Esophagus squamous epithelium (tissue), 5 donors: Measurements from ENCODE around the gene WWOX. TPM values are rescaled to one million over a fixed set of nuclear protein-coding genes. Genes with fewer than 3 reads are reported as not detected.

Experiments used
- DNase-seq: peaks from one replicate; lab custom pipeline; 2025; lab: John Stamatoyannopoulos, UW
- H3K27ac ChIP-seq, 4 donors: fragments of 200-600 bp; sonication (generic); one replicate each; pipeline ENCODE4 v1.5.1; 2016 to 2019; ENCODE audit warnings: mild to moderate bottlenecking in 1 of 4
- H3K27me3 ChIP-seq, 4 donors: fragments of 200-600 bp; sonication (generic); 1 replicate in 3 of 4; 2 replicates in 1 of 4; pipeline versions ENCODE4 v1.5.1 to v1.6.0; 2017 to 2021; ENCODE audit warnings: antibody characterized with exemption in 1 of 4
- H3K36me3 ChIP-seq, 3 donors: fragments of 200-600 bp; sonication (generic); one replicate each; pipeline ENCODE4 v1.5.1; 2016 to 2019
- H3K4me1 ChIP-seq, 3 donors: fragments of 200-600 bp; sonication (generic); one replicate each; pipeline ENCODE4 v1.5.1; 2017 to 2019
- H3K4me3 ChIP-seq, 4 donors: fragments of 200-600 bp; sonication (generic); 1 replicate in 3 of 4; 2 replicates in 1 of 4; pipeline ENCODE4 v1.5.1; 2016 to 2019; ENCODE audit warnings: mild to moderate bottlenecking in 2 of 4, moderate library complexity in 1 of 4
- H3K9me3 ChIP-seq, 3 donors: fragments of 200-600 bp; sonication (generic); one replicate each; pipeline ENCODE4 v1.5.1; 2016 to 2019
- POLR2A ChIP-seq, 4 donors: fragments of 450-650 bp; IDR thresholded peaks; one replicate each; pipeline ENCODE4 v1.6.1; 2017; ENCODE audit warnings: antibody characterized with exemption in 4 of 4, mild to moderate bottlenecking in 4 of 4, moderate library complexity in 3 of 4
- WGBS, 2 donors: methylation state at CpG; one replicate each; pipeline ENCODE4 v1.1.5; 2018; 5-methylcytosine and 5-hydroxymethylcytosine counted together
- intact Hi-C: fragments of 100-400 bp; cut with DNase I; formaldehyde crosslinking; loops from one replicate; pipeline ENCODE4 v1.15.0; 2022
- total RNA-seq, 4 donors: library from RNA; depleted of rRNA; stranded (reverse); fragments of >200 nt; gene quantifications; one replicate each; pipeline ENCODE4 v1.1.0, GENCODE V29; 2016
- TF ChIP-seq, protein P1 (sequence below), 6 experiments: fragments of 450-650 bp in 4 of 6; fragments of 200-600 bp in 2 of 6; sonication (generic) in 2 of 6; IDR thresholded peaks; one replicate each; pipeline ENCODE4 v1.5.1; 2016 to 2019; ENCODE audit warnings: antibody characterized with exemption in 6 of 6, mild to moderate bottlenecking in 4 of 6, moderate library complexity in 4 of 6
- donor health status: DM: yes; HTN: yes; CAD: no.

Gene WWOX
- total RNA-seq, 4 donors from 2014 or later: 20.9 to 31.1 (median 27.5) TPM

DNA sequence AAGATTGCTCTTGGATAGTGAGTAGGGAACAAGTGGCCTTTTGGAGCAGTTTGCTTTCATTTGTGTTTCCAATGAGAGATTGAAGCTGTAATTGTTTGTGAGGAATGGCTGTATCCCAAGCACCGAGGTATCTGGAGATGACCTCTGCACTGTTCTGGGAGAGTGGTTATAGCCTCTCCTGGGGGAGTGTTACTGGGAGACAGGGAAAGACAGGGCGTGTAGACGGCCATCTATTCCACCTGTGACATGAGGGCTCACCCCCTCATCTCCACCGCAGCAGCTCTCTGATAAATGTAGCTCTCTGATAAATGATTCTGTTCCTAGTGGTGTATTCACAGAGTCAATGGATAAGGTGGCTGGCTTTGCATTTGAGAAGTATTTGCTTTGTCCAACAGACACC is 1107.4 kb downstream of the WWOX start:
- intact Hi-C loops: no loop called here
- H3K27me3 ChIP-seq: no peaks in the 10 kb centered on the region
- DNase-seq: no peak
- H3K4me3 ChIP-seq: no peak overlapping the region
- H3K4me1 ChIP-seq: no peaks in the 10 kb centered on the region
- H3K27ac ChIP-seq: no peak overlapping the region
- no peaks in the 10 kb centered on the region for H3K9me3 ChIP-seq
- TF ChIP-seq, protein P1, sequence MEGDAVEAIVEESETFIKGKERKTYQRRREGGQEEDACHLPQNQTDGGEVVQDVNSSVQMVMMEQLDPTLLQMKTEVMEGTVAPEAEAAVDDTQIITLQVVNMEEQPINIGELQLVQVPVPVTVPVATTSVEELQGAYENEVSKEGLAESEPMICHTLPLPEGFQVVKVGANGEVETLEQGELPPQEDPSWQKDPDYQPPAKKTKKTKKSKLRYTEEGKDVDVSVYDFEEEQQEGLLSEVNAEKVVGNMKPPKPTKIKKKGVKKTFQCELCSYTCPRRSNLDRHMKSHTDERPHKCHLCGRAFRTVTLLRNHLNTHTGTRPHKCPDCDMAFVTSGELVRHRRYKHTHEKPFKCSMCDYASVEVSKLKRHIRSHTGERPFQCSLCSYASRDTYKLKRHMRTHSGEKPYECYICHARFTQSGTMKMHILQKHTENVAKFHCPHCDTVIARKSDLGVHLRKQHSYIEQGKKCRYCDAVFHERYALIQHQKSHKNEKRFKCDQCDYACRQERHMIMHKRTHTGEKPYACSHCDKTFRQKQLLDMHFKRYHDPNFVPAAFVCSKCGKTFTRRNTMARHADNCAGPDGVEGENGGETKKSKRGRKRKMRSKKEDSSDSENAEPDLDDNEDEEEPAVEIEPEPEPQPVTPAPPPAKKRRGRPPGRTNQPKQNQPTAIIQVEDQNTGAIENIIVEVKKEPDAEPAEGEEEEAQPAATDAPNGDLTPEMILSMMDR (IDR thresholded peaks at IDR 0.05): no peak
- no peak for TF ChIP-seq POLR2A (IDR thresholded peaks at IDR 0.05)
- no peaks in the 10 kb centered on the region for H3K36me3 ChIP-seq
- 80 to 83% methylated on average over 4 of the region's 4 CpGs for WGBS, 2 donors

DNA sequence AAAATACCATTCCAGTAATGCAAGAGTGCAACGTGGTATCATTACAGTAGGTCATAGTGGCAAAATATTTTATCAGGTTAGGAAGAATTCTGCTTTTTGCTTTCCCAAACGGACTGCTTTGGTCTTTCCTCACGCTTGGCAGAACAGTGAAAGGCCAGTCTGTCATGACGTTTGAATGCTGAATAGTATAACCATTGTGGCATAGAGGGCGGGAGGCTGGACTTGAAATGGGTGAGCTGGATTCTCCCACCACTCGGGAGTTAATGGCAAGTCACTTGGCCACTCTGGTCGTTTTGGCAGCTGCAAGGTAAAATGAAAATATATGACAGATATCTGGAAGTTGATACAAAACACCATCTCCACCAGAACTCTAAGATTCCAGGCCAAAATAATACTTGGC is 1109.9 kb downstream of the WWOX start:
- TF ChIP-seq POLR2A (IDR thresholded peaks at IDR 0.05): no peak
- TF ChIP-seq, protein P1 (IDR thresholded peaks at IDR 0.05): no peak
- Histone ChIP-seq H3K27ac (no peak overlapping the region), H3K36me3 (no peaks in the 10 kb centered on the region), H3K4me1 (no peaks in the 10 kb centered on the region), H3K27me3 (no peaks in the 10 kb centered on the region), H3K4me3 (no peak overlapping the region), H3K9me3 (no peaks in the 10 kb centered on the region)
- intact Hi-C loops: no loop called here
- 73 to 76% methylated on average over 6 to 7 of the region's 7 CpGs for WGBS, 2 donors
- DNase-seq: no peak

DNA sequence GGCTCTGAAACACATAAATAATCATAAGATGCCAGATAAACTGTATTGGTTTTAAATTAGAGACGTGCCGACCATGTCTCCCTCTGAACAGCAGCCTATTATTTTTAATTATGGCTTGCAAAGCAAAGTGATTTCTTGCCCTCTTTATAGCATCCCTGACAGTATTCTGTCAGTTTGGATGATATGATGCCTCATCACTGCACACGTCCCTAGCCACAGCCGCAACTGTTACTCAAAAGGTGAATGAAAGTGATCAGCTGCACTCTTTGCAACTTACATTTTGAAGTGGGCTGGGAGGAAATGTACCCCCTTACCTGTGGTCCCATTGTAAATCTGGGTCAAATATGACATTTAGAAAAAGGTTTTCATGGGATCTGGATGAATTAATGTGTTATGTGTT is 1111.2 kb downstream of the WWOX start:
- TF ChIP-seq, protein P1 (IDR thresholded peaks at IDR 0.05): no peak
- no peak for TF ChIP-seq POLR2A (IDR thresholded peaks at IDR 0.05)
- WGBS, 2 donors: 81 to 94% methylated on average over 3 to 4 of the region's 4 CpGs
- Histone ChIP-seq H3K9me3 (no peaks in the 10 kb centered on the region), H3K4me1 (no peaks in the 10 kb centered on the region), H3K27me3 (no peaks in the 10 kb centered on the region), H3K36me3 (no peaks in the 10 kb centered on the region), H3K27ac (no peak overlapping the region), H3K4me3 (no peak overlapping the region)
- intact Hi-C loops: no loop called here
- DNase-seq: no peak

DNA sequence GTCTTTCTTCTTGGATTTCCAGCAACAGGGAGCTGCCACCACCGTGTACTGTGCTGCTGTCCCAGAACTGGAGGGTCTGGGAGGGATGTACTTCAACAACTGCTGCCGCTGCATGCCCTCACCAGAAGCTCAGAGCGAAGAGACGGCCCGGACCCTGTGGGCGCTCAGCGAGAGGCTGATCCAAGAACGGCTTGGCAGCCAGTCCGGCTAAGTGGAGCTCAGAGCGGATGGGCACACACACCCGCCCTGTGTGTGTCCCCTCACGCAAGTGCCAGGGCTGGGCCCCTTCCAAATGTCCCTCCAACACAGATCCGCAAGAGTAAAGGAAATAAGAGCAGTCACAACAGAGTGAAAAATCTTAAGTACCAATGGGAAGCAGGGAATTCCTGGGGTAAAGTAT is 1112.1 kb downstream of the WWOX start:
- DNase-seq: no peak
- WGBS, 2 donors: 88 to 95% methylated on average over 4 to 10 of the region's 13 CpGs
- Histone ChIP-seq H3K4me1 (no peaks in the 10 kb centered on the region), H3K9me3 (no peaks in the 10 kb centered on the region), H3K4me3 (no peak overlapping the region), H3K27me3 (no peaks in the 10 kb centered on the region), H3K36me3 (no peaks in the 10 kb centered on the region), H3K27ac (no peak overlapping the region)
- intact Hi-C loops: no loop called here
- TF ChIP-seq POLR2A (IDR thresholded peaks at IDR 0.05): no peak

DNA sequence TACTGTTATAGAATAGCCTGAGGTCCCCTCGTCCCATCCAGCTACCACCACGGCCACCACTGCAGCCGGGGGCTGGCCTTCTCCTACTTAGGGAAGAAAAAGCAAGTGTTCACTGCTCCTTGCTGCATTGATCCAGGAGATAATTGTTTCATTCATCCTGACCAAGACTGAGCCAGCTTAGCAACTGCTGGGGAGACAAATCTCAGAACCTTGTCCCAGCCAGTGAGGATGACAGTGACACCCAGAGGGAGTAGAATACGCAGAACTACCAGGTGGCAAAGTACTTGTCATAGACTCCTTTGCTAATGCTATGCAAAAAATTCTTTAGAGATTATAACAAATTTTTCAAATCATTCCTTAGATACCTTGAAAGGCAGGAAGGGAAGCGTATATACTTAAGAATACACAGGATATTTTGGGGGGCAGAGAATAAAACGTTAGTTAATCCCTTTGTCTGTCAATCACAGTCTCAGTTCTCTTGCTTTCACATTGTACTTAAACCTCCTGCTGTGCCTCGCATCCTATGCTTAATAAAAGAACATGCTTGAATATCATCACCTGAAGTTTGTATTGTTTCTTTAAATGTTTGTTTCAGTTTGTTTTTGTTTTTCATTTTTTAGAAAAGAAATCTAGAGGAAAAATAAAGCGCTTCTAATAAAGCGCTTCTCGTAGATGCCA is 1112.8 kb downstream of the WWOX start:
- no peak for TF ChIP-seq POLR2A (IDR thresholded peaks at IDR 0.05)
- TF ChIP-seq, protein P1 (IDR thresholded peaks at IDR 0.05): no peak
- intact Hi-C loops: no loop called here
- Histone ChIP-seq H3K9me3 (no peaks in the 10 kb centered on the region), H3K36me3 (no peaks in the 10 kb centered on the region), H3K4me1 (no peaks in the 10 kb centered on the region), H3K4me3 (no peak overlapping the region), H3K27me3 (no peaks in the 10 kb centered on the region), H3K27ac (no peak overlapping the region)
- DNase-seq: no peak
- 76 to 86% methylated on average over 9 to 10 of the region's 10 CpGs for WGBS, 2 donors
